HG02678 (cell line): ENCODE data around the gene GOT1.

Source experiments
- ATAC-seq: cut with Tn5 transposase; IDR thresholded peaks from one replicate; pipeline ENCODE4 v1.9.1; 2021; ENCODE audit warnings: mild to moderate bottlenecking, moderate library complexity; ENCODE audit not compliant: unreplicated experiment

The GOT1 gene

DNA sequence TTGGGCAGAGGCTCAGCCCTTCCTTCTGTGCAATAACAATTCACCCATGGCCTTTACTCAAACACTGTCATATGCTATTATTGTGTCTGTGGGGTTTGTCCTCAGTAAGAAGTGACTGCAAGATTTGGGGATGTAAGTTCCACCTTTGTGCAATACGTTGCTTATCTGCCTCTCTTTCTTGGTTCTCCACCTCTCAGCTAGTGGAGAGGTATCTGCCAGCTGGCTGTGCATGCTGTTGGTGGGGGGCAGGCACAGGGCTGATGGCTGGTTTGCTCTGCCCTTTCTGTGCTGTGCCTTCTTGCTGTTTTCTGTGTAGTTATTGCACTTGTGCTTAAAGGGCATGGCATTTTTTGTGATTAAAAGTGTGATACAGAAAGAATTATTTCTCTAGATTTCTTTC, 65.1 kb downstream of the GOT1 start:
- ATAC-seq: no peak

DNA sequence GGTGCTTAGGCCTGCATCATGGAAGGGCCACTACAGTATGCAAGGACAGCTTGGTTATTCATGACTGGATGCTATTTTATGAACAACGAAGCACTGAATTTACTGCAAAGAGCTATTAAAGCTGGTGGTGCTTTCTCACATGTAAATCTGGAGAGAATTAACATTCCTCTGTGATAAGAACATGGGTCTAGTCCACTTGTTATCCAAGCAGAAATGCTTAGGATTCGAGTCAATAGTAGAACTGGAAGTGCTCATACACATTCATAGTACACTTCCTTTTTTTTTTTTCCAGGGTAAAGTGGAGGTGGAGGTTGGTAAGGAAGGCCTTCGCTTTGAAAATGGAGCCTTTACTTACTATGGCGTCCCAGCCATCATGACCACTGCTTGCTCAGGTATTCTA, 66.3 kb downstream of the GOT1 start:
- no peak for ATAC-seq

- ATAC-seq: no peak
Measured at GRCh38 chr10:99360934-99361333, 69.5 kb downstream of the GOT1 start.

GRCh38 chr10:99358101-99358500, 72.3 kb downstream of the GOT1 start:
- no peak for ATAC-seq

DNA sequence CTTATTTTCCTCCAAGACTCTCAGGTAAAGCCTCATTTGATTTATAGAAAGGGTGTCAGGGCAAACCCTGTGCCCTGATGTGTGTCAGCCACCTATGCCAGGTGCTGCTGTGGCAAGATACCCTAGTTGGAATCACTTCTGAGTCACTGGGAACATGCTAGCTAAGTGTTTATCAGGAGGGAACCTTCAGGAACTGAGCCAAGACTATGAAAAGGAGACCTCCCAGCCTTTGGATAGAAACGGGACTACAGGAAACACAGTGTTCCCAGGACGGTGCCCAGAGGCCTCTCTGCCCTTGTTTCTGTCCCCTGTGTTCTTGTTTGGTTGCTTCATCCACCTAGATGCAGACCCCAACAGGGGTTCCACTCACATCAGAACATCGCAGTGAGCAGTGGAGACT, 72.7 kb downstream of the GOT1 start:
- ATAC-seq: no peak

GRCh38 chr10:99353182-99353581, 77.2 kb downstream of the GOT1 start:
- ATAC-seq: no peak

GRCh38 chr10:99347672-99348071, 82.8 kb downstream of the GOT1 start:
- ATAC-seq: no peak
